ENCODE results near the gene SIDT2.

GRCh38 chr11:117204283-117205080 is 25.9 kb downstream of the SIDT2 start:
- TF ChIP-seq CTCF (conservative IDR thresholded peaks at IDR 0.05) (no peak), ZFX (IDR thresholded peaks at IDR 0.05) (no peak)
